Liver (tissue), 3 donors: ENCODE data around the gene NTM.

ENCODE experiments used
- RAD21 ChIP-seq, 2 donors: IDR thresholded peaks; 2 replicates each; pipeline ENCODE4 v1.6.1; 2016; ENCODE audit warnings: antibody characterized with exemption in 2 of 2, mild to moderate bottlenecking in 2 of 2
- TAF1 ChIP-seq: conservative IDR thresholded peaks from 2 replicates; pipeline ENCODE4 v1.6.1; 2016; ENCODE audit warnings: antibody characterized with exemption, mild to moderate bottlenecking
- YY1 ChIP-seq: IDR thresholded peaks from 2 replicates; pipeline ENCODE4 v1.6.1; 2016; ENCODE audit warnings: antibody characterized with exemption, mild to moderate bottlenecking
- TF ChIP-seq, protein P1 (sequence below): fragments of 150-350 bp; IDR thresholded peaks from 2 replicates; pipeline ENCODE4 v1.5.1; 2017; ENCODE audit warnings: improper control_type of control experiment, low read depth, low read length; ENCODE audit not compliant: missing input control
- TF ChIP-seq, protein P2 (sequence below): IDR thresholded peaks from 2 replicates; pipeline ENCODE4 v1.6.1; 2016; ENCODE audit warnings: antibody characterized with exemption
- donor health status: healthy.
- donor health status: healthy.

DNA sequence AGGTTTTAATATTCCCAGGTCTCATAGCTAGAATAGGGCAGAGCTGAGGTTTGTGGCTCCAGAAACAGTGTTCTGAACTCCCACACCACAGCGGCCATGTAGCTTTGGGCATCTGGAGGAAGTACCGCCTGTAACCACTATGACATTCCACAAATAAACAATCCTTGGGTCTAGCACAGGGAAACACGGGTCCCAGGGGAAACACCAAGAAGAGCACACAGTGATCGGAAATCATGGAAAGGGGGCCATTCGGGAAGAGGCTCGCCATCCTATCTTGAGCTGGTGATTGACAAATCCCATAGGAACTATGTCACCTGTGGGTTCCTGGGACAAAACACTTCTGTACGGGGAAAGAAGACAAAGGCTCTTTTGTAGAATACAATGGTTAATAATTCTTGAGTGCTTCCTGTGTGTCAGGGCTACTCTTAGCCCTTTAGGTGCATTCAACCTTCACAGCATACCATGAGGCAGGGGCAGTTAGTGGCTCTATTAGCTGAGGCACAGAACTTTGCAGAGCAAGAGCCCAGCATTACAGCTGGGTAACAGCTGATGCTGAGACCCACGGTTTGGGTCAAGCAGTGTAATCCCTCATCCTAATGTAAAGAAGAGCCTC lies 514.2 kb downstream of the NTM start:
- no peak for TF ChIP-seq YY1
- TF ChIP-seq, protein P1, sequence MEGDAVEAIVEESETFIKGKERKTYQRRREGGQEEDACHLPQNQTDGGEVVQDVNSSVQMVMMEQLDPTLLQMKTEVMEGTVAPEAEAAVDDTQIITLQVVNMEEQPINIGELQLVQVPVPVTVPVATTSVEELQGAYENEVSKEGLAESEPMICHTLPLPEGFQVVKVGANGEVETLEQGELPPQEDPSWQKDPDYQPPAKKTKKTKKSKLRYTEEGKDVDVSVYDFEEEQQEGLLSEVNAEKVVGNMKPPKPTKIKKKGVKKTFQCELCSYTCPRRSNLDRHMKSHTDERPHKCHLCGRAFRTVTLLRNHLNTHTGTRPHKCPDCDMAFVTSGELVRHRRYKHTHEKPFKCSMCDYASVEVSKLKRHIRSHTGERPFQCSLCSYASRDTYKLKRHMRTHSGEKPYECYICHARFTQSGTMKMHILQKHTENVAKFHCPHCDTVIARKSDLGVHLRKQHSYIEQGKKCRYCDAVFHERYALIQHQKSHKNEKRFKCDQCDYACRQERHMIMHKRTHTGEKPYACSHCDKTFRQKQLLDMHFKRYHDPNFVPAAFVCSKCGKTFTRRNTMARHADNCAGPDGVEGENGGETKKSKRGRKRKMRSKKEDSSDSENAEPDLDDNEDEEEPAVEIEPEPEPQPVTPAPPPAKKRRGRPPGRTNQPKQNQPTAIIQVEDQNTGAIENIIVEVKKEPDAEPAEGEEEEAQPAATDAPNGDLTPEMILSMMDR: no peak
- TF ChIP-seq RAD21 (IDR thresholded peaks at IDR 0.05): no peak
- TF ChIP-seq, protein P2, sequence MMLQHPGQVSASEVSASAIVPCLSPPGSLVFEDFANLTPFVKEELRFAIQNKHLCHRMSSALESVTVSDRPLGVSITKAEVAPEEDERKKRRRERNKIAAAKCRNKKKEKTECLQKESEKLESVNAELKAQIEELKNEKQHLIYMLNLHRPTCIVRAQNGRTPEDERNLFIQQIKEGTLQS: no peak
- no peak for TF ChIP-seq TAF1
